ENCODE results near the gene RFLNA. TPM values are rescaled to one million over a fixed set of nuclear protein-coding genes. Genes with fewer than 3 reads are reported as not detected.

RFLNA gene
- total RNA-seq, 6 donors from 2014 or later, result 0.30 to 0.67 (median 0.66) TPM; not detected in 3

- 81 to 85% methylated on average over 14 of the region's 14 CpGs for WGBS, 2 donors
- TF ChIP-seq POLR2A (IDR thresholded peaks at IDR 0.05), result no peak
- no peak for TF ChIP-seq EP300 (IDR thresholded peaks at IDR 0.05)
- TF ChIP-seq POLR2AphosphoS5 (IDR thresholded peaks at IDR 0.05), result no peak
- no peak for TF ChIP-seq CTCF (IDR thresholded peaks at IDR 0.05)
- DNase-seq, result no peak
- Histone ChIP-seq H3K27ac (no peak overlapping the region), H3K4me1 (no peaks in the 10 kb centered on the region), H3K36me3 (peaks cover 32 to 100% (median 91%) of the 10 kb centered on the region in 4 donors), H3K4me3 (no peak overlapping the region), H3K9me3 (peaks cover 0 to 15% (median 8%) of the 10 kb centered on the region in 4 donors), H3K27me3 (no peaks in the 10 kb centered on the region)
- ATAC-seq (ENCODE audit: low FRiP score in 2 of 2), result no peak
Observed at GRCh38 chr12:124328636-124329035, 33.7 kb downstream of the RFLNA start.

- no peak for ATAC-seq (ENCODE audit: low FRiP score in 2 of 2)
- no peaks in the 10 kb centered on the region for H3K4me1 ChIP-seq
- no peak for TF ChIP-seq POLR2AphosphoS5 (IDR thresholded peaks at IDR 0.05)
- no peak for TF ChIP-seq POLR2A (IDR thresholded peaks at IDR 0.05)
- TF ChIP-seq CTCF (IDR thresholded peaks at IDR 0.05), result peak in 2 of 6 experiments; percentile 15 to 23
- TF ChIP-seq EP300 (IDR thresholded peaks at IDR 0.05), result no peak
- no peaks in the 10 kb centered on the region for H3K27me3 ChIP-seq
- peak in 1 of 2 donors; percentile 68 for DNase-seq
- H3K27ac ChIP-seq, result no peak overlapping the region
- H3K4me3 ChIP-seq, result no peak overlapping the region
- H3K9me3 ChIP-seq, result no peaks in the 10 kb centered on the region
- peaks cover 54 to 100% (median 91%) of the 10 kb centered on the region in 4 donors for H3K36me3 ChIP-seq
- WGBS, 2 donors, result 92 to 97% methylated on average over 7 to 13 of the region's 15 CpGs
Observed at GRCh38 chr12:124332058-124332672, 37.3 kb downstream of the RFLNA start.

DNA sequence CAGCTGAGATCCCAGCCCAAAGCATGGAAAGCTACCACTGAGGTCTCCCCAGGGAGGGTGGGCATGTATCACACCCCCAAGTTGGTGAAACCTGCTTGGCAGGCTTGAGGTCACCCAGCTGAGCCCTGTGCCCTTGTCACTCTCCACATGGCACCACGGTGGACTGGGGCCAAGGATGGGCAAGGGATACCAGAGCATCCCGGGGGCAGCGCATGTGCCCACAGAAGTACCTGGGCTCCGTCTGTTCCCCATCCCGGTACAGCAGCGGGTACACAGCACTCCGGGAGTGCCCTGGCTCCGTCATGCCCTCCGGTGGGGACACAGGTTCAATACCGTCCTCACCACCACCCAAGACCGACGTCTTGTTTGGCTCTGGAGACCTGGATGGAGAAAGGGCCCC lies 38.0 kb downstream of the RFLNA start:
- Histone ChIP-seq H3K9me3 (no peaks in the 10 kb centered on the region), H3K27ac (no peak overlapping the region), H3K36me3 (peaks cover 57 to 100% (median 95%) of the 10 kb centered on the region in 4 donors), H3K27me3 (no peaks in the 10 kb centered on the region), H3K4me1 (no peaks in the 10 kb centered on the region), H3K4me3 (no peak overlapping the region)
- TF ChIP-seq POLR2AphosphoS5 (IDR thresholded peaks at IDR 0.05) (no peak), CTCF (IDR thresholded peaks at IDR 0.05) (no peak), EP300 (IDR thresholded peaks at IDR 0.05) (no peak), POLR2A (IDR thresholded peaks at IDR 0.05) (no peak)
- DNase-seq, result peak in 1 of 2 donors; percentile 48
- no peak for ATAC-seq (ENCODE audit: low FRiP score in 2 of 2)
- 91 to 92% methylated on average over 6 to 12 of the region's 12 CpGs for WGBS, 2 donors

DNA sequence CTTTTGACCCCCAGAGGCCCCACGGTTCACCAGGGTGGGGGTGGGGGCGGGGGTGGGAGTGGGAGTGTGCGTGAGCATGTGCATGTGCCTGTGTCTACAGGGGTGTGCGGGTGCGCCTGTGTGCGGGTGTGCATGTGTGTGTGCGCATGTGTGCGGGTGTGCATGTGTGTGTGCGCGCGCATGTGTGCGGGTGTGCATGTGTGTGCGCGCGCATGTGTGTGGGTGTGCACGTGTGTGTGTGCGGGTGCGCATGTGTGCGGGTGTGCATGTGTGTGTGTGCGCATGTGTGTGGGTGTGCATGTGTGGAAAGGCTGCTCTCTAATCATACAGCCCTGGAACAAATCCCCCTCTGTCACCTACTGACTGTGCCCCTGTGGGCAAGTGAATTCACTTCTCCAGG lies 38.8 kb downstream of the RFLNA start:
- Histone ChIP-seq H3K4me1 (no peaks in the 10 kb centered on the region), H3K4me3 (no peak overlapping the region), H3K36me3 (peaks cover 57 to 100% (median 89%) of the 10 kb centered on the region in 4 donors), H3K9me3 (no peaks in the 10 kb centered on the region), H3K27me3 (no peaks in the 10 kb centered on the region), H3K27ac (no peak overlapping the region)
- WGBS, 2 donors, result 80 to 83% methylated on average over 17 to 20 of the region's 20 CpGs
- ATAC-seq (ENCODE audit: low FRiP score in 2 of 2) (no peak), DNase-seq (peak in 1 of 2 donors; percentile 66)
- TF ChIP-seq EP300 (IDR thresholded peaks at IDR 0.05), result no peak
- no peak for TF ChIP-seq POLR2A (IDR thresholded peaks at IDR 0.05)
- TF ChIP-seq CTCF (IDR thresholded peaks at IDR 0.05), result no peak
- no peak for TF ChIP-seq POLR2AphosphoS5 (IDR thresholded peaks at IDR 0.05)

DNA sequence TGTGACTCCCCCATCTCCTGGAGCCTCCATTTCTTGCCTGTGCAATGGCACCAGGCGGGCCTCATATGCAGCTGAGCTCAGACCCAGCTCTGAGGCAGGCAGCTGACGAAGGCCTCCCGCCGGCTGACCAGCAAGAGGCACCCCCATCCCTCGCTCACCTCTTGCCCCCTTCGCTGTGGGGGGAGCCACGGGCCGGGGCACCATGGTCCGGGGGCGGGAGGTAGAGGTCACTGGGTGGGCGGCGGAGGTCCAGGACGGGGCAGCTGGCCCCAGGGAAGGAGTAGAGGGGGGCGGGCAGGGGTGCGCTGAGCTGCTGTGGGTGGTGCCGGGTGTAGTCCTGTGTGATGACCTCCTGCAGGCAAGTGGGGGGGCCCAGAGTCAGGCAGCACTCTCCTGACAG lies 39.4 kb downstream of the RFLNA start:
- Histone ChIP-seq H3K4me1 (no peaks in the 10 kb centered on the region), H3K36me3 (peaks cover 57 to 96% (median 85%) of the 10 kb centered on the region in 4 donors), H3K4me3 (no peak overlapping the region), H3K27ac (no peak overlapping the region), H3K9me3 (no peaks in the 10 kb centered on the region), H3K27me3 (no peaks in the 10 kb centered on the region)
- DNase-seq, result peak in 1 of 2 donors; percentile 70
- WGBS, 2 donors, result 96 to 98% methylated on average over 13 to 16 of the region's 16 CpGs
- TF ChIP-seq EP300 (IDR thresholded peaks at IDR 0.05), result no peak
- no peak for TF ChIP-seq CTCF (IDR thresholded peaks at IDR 0.05)
- TF ChIP-seq POLR2A (IDR thresholded peaks at IDR 0.05), result no peak
- no peak for TF ChIP-seq POLR2AphosphoS5 (IDR thresholded peaks at IDR 0.05)
- peak in 1 of 2 donors; percentile 1 for ATAC-seq (ENCODE audit: low FRiP score in 2 of 2)
